NCI-H345 treated with DMSO at 0.1 percent for 48 hours (cell line): ENCODE measurements around the gene GSTA1.
"Not testable (repeated sequence)": the region's sequence is repeated elsewhere in the genome, so short reads cannot be mapped to it uniquely, and the experiment has no call there.

ENCODE experiments used
- DNase-seq: peaks from one replicate; lab custom pipeline; 2025; ENCODE audit not compliant: unreplicated experiment; lab: John Stamatoyannopoulos, UW

The GSTA1 gene

GRCh38 chr6:52803668-52804255 is at the start of gene GSTA1:
TSS of gene GSTA1 (minus strand) at chr6:52803816. CDS start at chr6:52799267, 4,549 bp downstream.
- not testable (repeated sequence) for DNase-seq

GRCh38 chr6:52849137-52849536 is 45.5 kb upstream of the GSTA1 start:
- no peak for DNase-seq

- no peak for DNase-seq
Observed at GRCh38 chr6:52846002-52846401, 42.4 kb upstream of the GSTA1 start.

GRCh38 chr6:52843605-52844004 is 40.0 kb upstream of the GSTA1 start:
- DNase-seq: no peak

GRCh38 chr6:52840763-52841585 is 37.4 kb upstream of the GSTA1 start, which contains the start of gene GSTA5:
TSS of gene GSTA5 (minus strand) at chr6:52840813.
- DNase-seq: no peak

GRCh38 chr6:52839124-52840055 is 35.8 kb upstream of the GSTA1 start:
- peak; percentile 52 for DNase-seq

- no peak for DNase-seq
Observed at GRCh38 chr6:52834481-52834880, 30.9 kb upstream of the GSTA1 start.

GRCh38 chr6:52830869-52831268 is 27.3 kb upstream of the GSTA1 start:
- not testable (repeated sequence) for DNase-seq

- DNase-seq: no peak
Observed at GRCh38 chr6:52829046-52829817, 25.6 kb upstream of the GSTA1 start.

GRCh38 chr6:52828621-52829020 is 25.0 kb upstream of the GSTA1 start:
- DNase-seq: not testable (repeated sequence)

GRCh38 chr6:52827073-52827783 is 23.6 kb upstream of the GSTA1 start:
- not testable (repeated sequence) for DNase-seq

GRCh38 chr6:52826513-52826912 is 22.9 kb upstream of the GSTA1 start:
- no peak for DNase-seq

GRCh38 chr6:52825900-52826459 is 22.4 kb upstream of the GSTA1 start:
- DNase-seq: not testable (repeated sequence)

- DNase-seq: not testable (repeated sequence)
Observed at GRCh38 chr6:52825270-52825793, 21.7 kb upstream of the GSTA1 start.

GRCh38 chr6:52821842-52822241 is 18.2 kb upstream of the GSTA1 start:
- DNase-seq: no peak

- DNase-seq: no peak
Observed at GRCh38 chr6:52820198-52820597, 16.6 kb upstream of the GSTA1 start.

GRCh38 chr6:52815167-52816092 is 11.8 kb upstream of the GSTA1 start:
- DNase-seq: peak; percentile 1

GRCh38 chr6:52814545-52814944 is 10.9 kb upstream of the GSTA1 start:
- DNase-seq: not testable (repeated sequence)
